WTC11 (cell line): ENCODE measurements around the gene SNX14. TPM values are rescaled to one million over a fixed set of nuclear protein-coding genes. Genes with fewer than 3 reads are reported as not detected.

Experiments
- ATAC-seq: fragments of 200-7000 bp; cut with Tn5 transposase; 2 replicates; pipeline ENCODE4 v1.10.0; 2021; ENCODE audit warnings: mild to moderate bottlenecking, moderate library complexity
- CTCF ChIA-PET: fragments of 300-600 bp; sonication (Branson Sonifier 250); formaldehyde crosslinking; loops from one replicate; lab custom pipeline; 2021; ENCODE audit warnings: antibody characterized with exemption; lab: Charles Lee
- POLR2A ChIA-PET: fragments of 350-600 bp; sonication (Branson Sonifier 250); formaldehyde crosslinking; loops from one replicate; lab custom pipeline; 2021; ENCODE audit warnings: antibody characterized with exemption; lab: Charles Lee
- DNase-seq: peaks from one replicate; pipeline ENCODE4 v3.0.0; 2021; ENCODE audit warnings: low spot score
- H3K27ac Mint-ChIP-seq: 2 replicates; pipeline ENCODE4 v1.8.0; 2021; ENCODE audit warnings: mixed read lengths
- H3K27me3 Mint-ChIP-seq: 2 replicates; pipeline ENCODE4 v1.8.0; 2021; ENCODE audit warnings: low read depth, mild to moderate bottlenecking, moderate library complexity, mixed read lengths
- H3K36me3 Mint-ChIP-seq: 2 replicates; pipeline ENCODE4 v1.8.0; 2021; ENCODE audit warnings: mixed read lengths
- H3K4me1 Mint-ChIP-seq: 2 replicates; pipeline ENCODE4 v1.8.0; 2022; ENCODE audit warnings: mixed read lengths
- H3K4me3 Mint-ChIP-seq: 2 replicates; pipeline ENCODE4 v1.8.0; 2021; ENCODE audit warnings: mild to moderate bottlenecking, moderate library complexity, mixed read lengths
- H3K9me3 Mint-ChIP-seq: 2 replicates; pipeline ENCODE4 v1.8.0; 2021; ENCODE audit warnings: mixed read lengths
- ARID4B ChIP-seq: sonication (generic); formaldehyde crosslinking; IDR thresholded peaks from 2 replicates; pipeline ENCODE4 v1.8.0; 2023; ENCODE audit warnings: missing genetic modification reagents, mild to moderate bottlenecking, borderline replicate concordance
- FOXK1 ChIP-seq: sonication (generic); formaldehyde crosslinking; IDR thresholded peaks from 2 replicates; pipeline ENCODE4 v1.8.0; 2022; ENCODE audit warnings: mild to moderate bottlenecking, moderate library complexity, missing genetic modification reagents
- NR2C2 ChIP-seq: sonication (generic); formaldehyde crosslinking; IDR thresholded peaks from 2 replicates; pipeline ENCODE4 v1.8.0; 2022; ENCODE audit warnings: mild to moderate bottlenecking, missing genetic modification reagents
- RORB ChIP-seq: fragments of 250-450 bp; sonication (Bioruptor Pico); IDR thresholded peaks from 2 replicates; pipeline ENCODE4 v1.9.0; 2021; ENCODE audit warnings: mild to moderate bottlenecking
- ZNF232 ChIP-seq: sonication (generic); formaldehyde crosslinking; IDR thresholded peaks from 2 replicates; pipeline ENCODE4 v1.8.0; 2022; ENCODE audit warnings: mild to moderate bottlenecking, missing genetic modification reagents
- ZNF281 ChIP-seq: sonication (generic); formaldehyde crosslinking; IDR thresholded peaks from 2 replicates; pipeline ENCODE4 v1.8.0; 2023; ENCODE audit warnings: mild to moderate bottlenecking, missing genetic modification reagents
- ZNF317 ChIP-seq: sonication (generic); formaldehyde crosslinking; IDR thresholded peaks from 2 replicates; pipeline ENCODE4 v1.8.1; 2023; ENCODE audit warnings: low read depth, mild to moderate bottlenecking, moderate library complexity, missing genetic modification reagents, borderline replicate concordance
- ZNF416 ChIP-seq: fragments of 250-450 bp; sonication (Bioruptor Pico); IDR thresholded peaks from 2 replicates; pipeline ENCODE4 v1.9.0; 2021; ENCODE audit warnings: mild to moderate bottlenecking, inconsistent platforms
- total RNA-seq: library from RNA; stranded (reverse); gene quantifications from 3 replicates; pipeline ENCODE4 v1.2.3, GENCODE V29; 2021
- TF ChIP-seq, protein P1 (sequence below): sonication (generic); formaldehyde crosslinking; conservative IDR thresholded peaks from 2 replicates; pipeline ENCODE4 v1.8.1; 2022; ENCODE audit warnings: mild to moderate bottlenecking, missing genetic modification reagents
- TF ChIP-seq, protein P2 (sequence below): sonication (generic); formaldehyde crosslinking; conservative IDR thresholded peaks from 2 replicates; pipeline ENCODE4 v1.8.1; 2023; ENCODE audit warnings: mild to moderate bottlenecking, low read depth, missing genetic modification reagents, moderate library complexity

SNX14 gene
- total RNA-seq, 1 experiment from 2014 or later, result 34.3 TPM

- TF ChIP-seq NR2C2 (CRISPR knock-in tag), result 0 out of 2 replicates have a peak, but pooled peaks have one; percentile 5
- TF ChIP-seq ZNF281 (CRISPR knock-in tag), result peak; percentile 46; the same call in 1 of the 2 replicates
- TF ChIP-seq ZNF416 (CRISPR knock-in tag), result no peak
- CTCF ChIA-PET, result interaction anchor here (0.9 to 1.5 kb wide), 3 partner anchors 14 to 820 kb away, joined by 3 to 5 read pairs (median 4); no protein-coding TSS in a partner anchor
- DNase-seq, result no peak
- POLR2A ChIA-PET, result interaction anchor here (0.6 to 2.2 kb wide), 5 partner anchors 35 to 145 kb away, joined by 4 to 19 read pairs (median 5); partner anchors contain the start of gene SYNCRIP
- H3K9me3 Mint-ChIP-seq, result peaks cover 5% of the 10 kb centered on the region
- ATAC-seq, result peak; percentile 8
- H3K4me1 Mint-ChIP-seq, result peaks cover 16% of the 10 kb centered on the region
- peak overlapping the region; percentile 96 for H3K4me3 Mint-ChIP-seq
- H3K27me3 Mint-ChIP-seq, result peaks cover 18% of the 10 kb centered on the region
- peak overlapping the region; percentile 97 for H3K27ac Mint-ChIP-seq
- peaks cover 5% of the 10 kb centered on the region for H3K36me3 Mint-ChIP-seq
Observed at GRCh38 chr6:85594197-85594930, 706 bp upstream of the SNX14 start.

- POLR2A ChIA-PET, result no interaction called here
Observed at GRCh38 chr6:85592033-85592432, 1.6 kb downstream of the SNX14 start.

More at GRCh38 chr6:85592033-85592432, 1.6 kb downstream of the SNX14 start:
- peaks cover 16% of the 10 kb centered on the region for H3K4me1 Mint-ChIP-seq
- H3K4me3 Mint-ChIP-seq, result peak overlapping the region; percentile 96
- H3K27me3 Mint-ChIP-seq, result peaks cover 18% of the 10 kb centered on the region
- H3K9me3 Mint-ChIP-seq, result peaks cover 13% of the 10 kb centered on the region
- TF ChIP-seq ZNF232 (no peak), RORB (no peak), FOXK1 (CRISPR knock-in tag) (no peak), ARID4B (no peak), ZNF317 (CRISPR knock-in tag) (no peak)
- TF ChIP-seq, protein P1, sequence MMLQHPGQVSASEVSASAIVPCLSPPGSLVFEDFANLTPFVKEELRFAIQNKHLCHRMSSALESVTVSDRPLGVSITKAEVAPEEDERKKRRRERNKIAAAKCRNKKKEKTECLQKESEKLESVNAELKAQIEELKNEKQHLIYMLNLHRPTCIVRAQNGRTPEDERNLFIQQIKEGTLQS, result no peak
- TF ChIP-seq, protein P2, sequence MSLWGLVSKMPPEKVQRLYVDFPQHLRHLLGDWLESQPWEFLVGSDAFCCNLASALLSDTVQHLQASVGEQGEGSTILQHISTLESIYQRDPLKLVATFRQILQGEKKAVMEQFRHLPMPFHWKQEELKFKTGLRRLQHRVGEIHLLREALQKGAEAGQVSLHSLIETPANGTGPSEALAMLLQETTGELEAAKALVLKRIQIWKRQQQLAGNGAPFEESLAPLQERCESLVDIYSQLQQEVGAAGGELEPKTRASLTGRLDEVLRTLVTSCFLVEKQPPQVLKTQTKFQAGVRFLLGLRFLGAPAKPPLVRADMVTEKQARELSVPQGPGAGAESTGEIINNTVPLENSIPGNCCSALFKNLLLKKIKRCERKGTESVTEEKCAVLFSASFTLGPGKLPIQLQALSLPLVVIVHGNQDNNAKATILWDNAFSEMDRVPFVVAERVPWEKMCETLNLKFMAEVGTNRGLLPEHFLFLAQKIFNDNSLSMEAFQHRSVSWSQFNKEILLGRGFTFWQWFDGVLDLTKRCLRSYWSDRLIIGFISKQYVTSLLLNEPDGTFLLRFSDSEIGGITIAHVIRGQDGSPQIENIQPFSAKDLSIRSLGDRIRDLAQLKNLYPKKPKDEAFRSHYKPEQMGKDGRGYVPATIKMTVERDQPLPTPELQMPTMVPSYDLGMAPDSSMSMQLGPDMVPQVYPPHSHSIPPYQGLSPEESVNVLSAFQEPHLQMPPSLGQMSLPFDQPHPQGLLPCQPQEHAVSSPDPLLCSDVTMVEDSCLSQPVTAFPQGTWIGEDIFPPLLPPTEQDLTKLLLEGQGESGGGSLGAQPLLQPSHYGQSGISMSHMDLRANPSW (CRISPR knock-in tag), result no peak
- H3K36me3 Mint-ChIP-seq, result peaks cover 8% of the 10 kb centered on the region
- no peak for DNase-seq
- no peak for ATAC-seq
- CTCF ChIA-PET, result no interaction called here
- no peak overlapping the region; the same call in 1 of the 2 replicates for H3K27ac Mint-ChIP-seq
